NB4 (cell line): ENCODE data around the gene IQGAP3.

Experiments
- CTCF ChIP-seq: IDR thresholded peaks from one replicate; pipeline ENCODE4 v1.5.1; 2012; ENCODE audit warnings: low read depth, low read length
- MAX ChIP-seq: IDR thresholded peaks from 2 replicates; pipeline ENCODE4 v1.6.1; 2011; ENCODE audit warnings: low read depth, low read length
- POLR2A ChIP-seq: IDR thresholded peaks from 2 replicates; pipeline ENCODE4 v1.6.1; 2011; ENCODE audit warnings: mild to moderate bottlenecking; ENCODE audit not compliant: insufficient read length; ENCODE audit errors: extremely low read depth

DNA sequence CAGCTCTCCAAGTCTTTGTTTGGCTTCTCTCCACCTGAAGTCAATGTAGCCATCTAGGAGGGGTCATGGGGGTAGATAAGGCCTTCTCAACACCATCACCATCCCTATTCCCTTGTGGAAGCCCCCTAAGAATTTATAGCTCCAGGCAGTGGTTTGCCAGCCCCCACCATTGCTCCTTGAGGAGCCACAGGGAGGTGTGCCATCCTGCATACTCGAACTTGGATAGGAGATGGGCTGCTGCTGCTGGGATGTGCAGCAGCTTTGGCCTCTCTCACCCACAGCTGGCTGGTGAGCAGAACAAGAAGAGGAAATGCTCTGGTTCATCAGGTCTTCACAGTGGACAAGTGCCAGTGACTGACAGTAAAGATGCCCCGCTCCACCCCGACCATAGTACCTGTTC, 24.1 kb upstream of the IQGAP3 start:
- TF ChIP-seq POLR2A (no peak), CTCF (no peak), MAX (no peak)
